ENCODE data around the gene SYCE3. TPM values are rescaled to one million over a fixed set of nuclear protein-coding genes. Genes with fewer than 3 reads are reported as not detected.
"Not testable (repeated sequence)": the region's sequence is repeated elsewhere in the genome, so short reads cannot be mapped to it uniquely, and the experiment has no call there.

Gene SYCE3
- 1 to 10 TPM; 3.8 TPM for total RNA-seq

- peak; percentile 96 for ATAC-seq
- CTCF ChIA-PET: interaction anchor here (0.6 to 4.4 kb wide), 22 partner anchors 10 to 372 kb away, joined by 3 to 43 read pairs (median 3); partner anchors contain the start of genes KLHDC7B, LMF2, NCAPH2 and SCO2
- Mint-ChIP-seq H3K36me3 (ENCODE audit: low read depth) (peaks cover 3% of the 10 kb centered on the region), H3K9me3 (ENCODE audit: low read depth) (no peaks in the 10 kb centered on the region), H3K27me3 (no peaks in the 10 kb centered on the region), H3K4me3 (peak within 1 kb of the TSS; percentile 83), H3K4me1 (peaks cover 19% of the 10 kb centered on the region), H3K27ac (peak within 1 kb of the TSS; percentile 84)
- intact Hi-C loops (cut with DNase I, micrococcal nuclease): loop anchor here (1.0 to 2.0 kb wide), 9 partner anchors 18 to 66 kb away; partner anchors contain the start of genes CHKB (in 2 of the 2), ARSA (in 1 of the 2), NCAPH2 (in 1 of the 2) and TYMP (in 1 of the 2)
- peak; percentile 99 for DNase-seq
- POLR2A ChIA-PET: interaction anchor here (1.3 to 1.6 kb wide), 2 partner anchors 19 to 37 kb away, joined by 4 to 8 read pairs; partner anchors contain the start of gene SCO2
These were observed at the start of gene SYCE3 for GRCh38 chr22:50562523-50563412. Gene SYCE3, minus strand, starts transcription at chr22:50562919. Its CDS starts 6,514 bp downstream, at chr22:50556405.

- Mint-ChIP-seq H3K27ac (no peak overlapping the region), H3K9me3 (ENCODE audit: low read depth) (no peaks in the 10 kb centered on the region), H3K27me3 (peaks cover 12% of the 10 kb centered on the region), H3K4me3 (no peak overlapping the region), H3K36me3 (ENCODE audit: low read depth) (no peaks in the 10 kb centered on the region), H3K4me1 (peaks cover 4% of the 10 kb centered on the region)
- intact Hi-C loops (cut with DNase I, micrococcal nuclease): loop anchor here in 1 of 2 experiments (1.0 kb wide), 1 partner anchor 16 kb away; the partner anchor contains the start of gene ARSA
- ChIA-PET CTCF (interaction anchor here (1.2 kb wide), 1 partner anchor 49 kb away, joined by 4 read pairs; the partner anchor contains the start of gene SYCE3), POLR2A (no interaction called here)
- ATAC-seq: no peak
- no peak for DNase-seq
These were observed 49.4 kb upstream of the SYCE3 start for GRCh38 chr22:50612168-50612527.

GRCh38 chr22:50611341-50612060 is 48.8 kb upstream of the SYCE3 start:
- DNase-seq (no peak), ATAC-seq (no peak)
- Mint-ChIP-seq H3K4me3 (no peak overlapping the region), H3K4me1 (peaks cover 4% of the 10 kb centered on the region), H3K36me3 (ENCODE audit: low read depth) (no peaks in the 10 kb centered on the region), H3K27me3 (peaks cover 14% of the 10 kb centered on the region), H3K9me3 (ENCODE audit: low read depth) (no peaks in the 10 kb centered on the region), H3K27ac (no peak overlapping the region)
- intact Hi-C loops (cut with DNase I, micrococcal nuclease): loop anchor here in 1 of 2 experiments (1.0 kb wide), 1 partner anchor 17 kb away; the partner anchor contains the start of gene ARSA
- ChIA-PET CTCF (no interaction called here), POLR2A (no interaction called here)

- intact Hi-C loops (cut with DNase I, micrococcal nuclease): no loop called here
- no peak for DNase-seq
- H3K27ac Mint-ChIP-seq: no peak overlapping the region
- H3K9me3 Mint-ChIP-seq (ENCODE audit: low read depth): no peaks in the 10 kb centered on the region
- H3K27me3 Mint-ChIP-seq: peaks cover 17% of the 10 kb centered on the region
- H3K4me1 Mint-ChIP-seq: peaks cover 4% of the 10 kb centered on the region
- H3K4me3 Mint-ChIP-seq: no peak overlapping the region
- CTCF ChIA-PET: no interaction called here
- H3K36me3 Mint-ChIP-seq (ENCODE audit: low read depth): no peaks in the 10 kb centered on the region
- POLR2A ChIA-PET: no interaction called here
- ATAC-seq: no peak
These were observed 47.9 kb upstream of the SYCE3 start for GRCh38 chr22:50610581-50610980.

- POLR2A ChIA-PET: no interaction called here
- ATAC-seq (no peak), DNase-seq (no peak)
- intact Hi-C loops (cut with DNase I, micrococcal nuclease): no loop called here
- Mint-ChIP-seq H3K27ac (no peak overlapping the region), H3K4me1 (peaks cover 4% of the 10 kb centered on the region), H3K36me3 (ENCODE audit: low read depth) (no peaks in the 10 kb centered on the region), H3K27me3 (peaks cover 20% of the 10 kb centered on the region), H3K9me3 (ENCODE audit: low read depth) (no peaks in the 10 kb centered on the region), H3K4me3 (no peak overlapping the region)
- CTCF ChIA-PET: no interaction called here
These were observed 47.3 kb upstream of the SYCE3 start for GRCh38 chr22:50610041-50610451.

GRCh38 chr22:50609599-50609998 is 46.9 kb upstream of the SYCE3 start:
- ATAC-seq (no peak), DNase-seq (no peak)
- H3K27ac Mint-ChIP-seq: no peak overlapping the region
- ChIA-PET CTCF (interaction anchor here (1.4 kb wide), 1 partner anchor 12 kb away, joined by 3 read pairs; no protein-coding TSS in a partner anchor), POLR2A (no interaction called here)
- H3K9me3 Mint-ChIP-seq (ENCODE audit: low read depth): no peaks in the 10 kb centered on the region
- no peak overlapping the region for H3K4me3 Mint-ChIP-seq
- intact Hi-C loops (cut with DNase I, micrococcal nuclease): no loop called here
- peaks cover 4% of the 10 kb centered on the region for H3K4me1 Mint-ChIP-seq
- no peaks in the 10 kb centered on the region for H3K36me3 Mint-ChIP-seq (ENCODE audit: low read depth)
- peaks cover 21% of the 10 kb centered on the region for H3K27me3 Mint-ChIP-seq

- H3K36me3 Mint-ChIP-seq (ENCODE audit: low read depth): no peaks in the 10 kb centered on the region
- DNase-seq: no peak
- no peak overlapping the region for H3K4me3 Mint-ChIP-seq
- ChIA-PET POLR2A (no interaction called here), CTCF (interaction anchor here (1.4 kb wide), 1 partner anchor 12 kb away, joined by 3 read pairs; no protein-coding TSS in a partner anchor)
- H3K9me3 Mint-ChIP-seq (ENCODE audit: low read depth): no peaks in the 10 kb centered on the region
- H3K27me3 Mint-ChIP-seq: peaks cover 21% of the 10 kb centered on the region
- H3K4me1 Mint-ChIP-seq: peaks cover 4% of the 10 kb centered on the region
- intact Hi-C loops (cut with DNase I, micrococcal nuclease): no loop called here
- ATAC-seq: no peak
- no peak overlapping the region for H3K27ac Mint-ChIP-seq
These were observed 46.3 kb upstream of the SYCE3 start for GRCh38 chr22:50608996-50609395.

GRCh38 chr22:50608058-50608840 is 45.5 kb upstream of the SYCE3 start:
- ATAC-seq; POLR2A ChIA-PET; H3K9me3 Mint-ChIP-seq (ENCODE audit: low read depth); H3K4me1 Mint-ChIP-seq; intact Hi-C loops (cut with DNase I, micrococcal nuclease); DNase-seq; H3K4me3 Mint-ChIP-seq; H3K36me3 Mint-ChIP-seq (ENCODE audit: low read depth); H3K27ac Mint-ChIP-seq: not testable (repeated sequence)
- CTCF ChIA-PET: interaction anchor here (1.4 kb wide), 1 partner anchor 13 kb away, joined by 3 read pairs; no protein-coding TSS in a partner anchor
- H3K27me3 Mint-ChIP-seq: peaks cover 22% of the 10 kb centered on the region

GRCh38 chr22:50607659-50608020 is 44.9 kb upstream of the SYCE3 start:
- no peak overlapping the region for H3K27ac Mint-ChIP-seq
- POLR2A ChIA-PET: no interaction called here
- H3K27me3 Mint-ChIP-seq: peaks cover 27% of the 10 kb centered on the region
- H3K36me3 Mint-ChIP-seq (ENCODE audit: low read depth): no peaks in the 10 kb centered on the region
- H3K9me3 Mint-ChIP-seq (ENCODE audit: low read depth): no peaks in the 10 kb centered on the region
- intact Hi-C loops (cut with DNase I, micrococcal nuclease): no loop called here
- no peak overlapping the region for H3K4me3 Mint-ChIP-seq
- H3K4me1 Mint-ChIP-seq: peaks cover 2% of the 10 kb centered on the region
- CTCF ChIA-PET: no interaction called here
- DNase-seq: no peak
- no peak for ATAC-seq

GRCh38 chr22:50606946-50607658 is 44.4 kb upstream of the SYCE3 start:
- Mint-ChIP-seq H3K27me3 (peaks cover 31% of the 10 kb centered on the region), H3K36me3 (ENCODE audit: low read depth) (no peaks in the 10 kb centered on the region), H3K4me1 (no peaks in the 10 kb centered on the region), H3K9me3 (ENCODE audit: low read depth) (no peaks in the 10 kb centered on the region), H3K4me3 (no peak overlapping the region), H3K27ac (no peak overlapping the region)
- no peak for ATAC-seq
- intact Hi-C loops (cut with DNase I, micrococcal nuclease): no loop called here
- CTCF ChIA-PET: no interaction called here
- POLR2A ChIA-PET: no interaction called here
- no peak for DNase-seq

Measured in activated CD4-positive, alpha-beta T cell treated with anti-CD3 and anti-CD28 coated beads for 36 hours (primary cell).